GM06990 (cell line): Measurements from ENCODE around the gene PDZD2.
"Not testable (repeated sequence)": the region's sequence is repeated elsewhere in the genome, so short reads cannot be mapped to it uniquely, and the experiment has no call there.

Source experiments
- DNase-seq: peaks from one replicate; pipeline ENCODE4 v3.0.0-alpha.2; 2011; ENCODE audit not compliant: insufficient read length; ENCODE audit errors: extremely low read depth
- H3K27me3 ChIP-seq: replicated peaks from 2 replicates; pipeline ENCODE4 v1.6.0; 2011; ENCODE audit warnings: low read length; ENCODE audit not compliant: control insufficient read depth, insufficient read depth
- H3K36me3 ChIP-seq: 2 replicates; pipeline ENCODE4 v1.5.1; 2011; ENCODE audit warnings: low read length; ENCODE audit not compliant: control insufficient read depth, insufficient read depth
- H3K4me3 ChIP-seq: replicated peaks from 2 replicates; pipeline ENCODE4 v1.5.1; 2011; ENCODE audit warnings: low read depth, mild to moderate bottlenecking, control low read depth, low read length
- TF ChIP-seq, protein P1 (sequence below): IDR thresholded peaks from 2 replicates; pipeline ENCODE4 v1.5.1; 2011; ENCODE audit warnings: low read length, control low read depth, mild to moderate bottlenecking, inconsistent platforms; ENCODE audit not compliant: insufficient read depth, poor library complexity, severe bottlenecking

Gene PDZD2

DNA sequence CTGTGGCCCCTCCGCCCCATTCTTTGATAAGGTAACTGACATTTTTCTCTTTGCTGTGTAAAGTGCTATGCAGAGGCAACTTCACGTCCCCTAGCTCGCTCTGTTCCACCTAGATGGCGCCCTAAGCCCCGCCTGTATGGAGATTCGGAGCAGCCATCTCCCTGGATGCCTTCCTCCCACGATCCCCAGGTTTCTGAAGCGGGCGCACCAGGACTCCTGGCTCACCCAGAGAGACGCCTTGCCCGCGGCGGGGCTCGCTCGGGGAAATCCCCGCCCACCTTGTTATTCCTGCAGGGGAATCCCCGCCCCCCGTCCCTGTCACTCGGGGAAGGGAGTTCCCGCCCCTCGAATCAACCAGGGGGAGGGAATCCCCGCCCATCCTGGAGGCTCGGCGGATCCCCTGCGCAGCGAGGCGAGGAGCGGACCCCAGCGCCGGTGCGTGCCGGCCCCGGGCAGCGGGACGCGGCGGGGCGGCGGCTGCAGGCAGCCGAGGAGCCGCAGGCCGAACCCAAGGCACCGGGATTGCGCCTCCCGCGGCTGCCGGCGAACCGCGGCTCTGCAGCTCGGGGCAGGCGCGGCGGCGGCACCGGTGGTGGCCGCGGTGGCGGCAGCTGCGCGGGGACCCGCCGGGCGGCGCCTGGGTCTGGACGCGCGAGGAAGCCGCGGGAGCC, at the start of gene PDZD2:
Gene PDZD2, plus strand, starts transcription at position 384 of the 671 bp plus-strand sequence.
- TF ChIP-seq, protein P1, sequence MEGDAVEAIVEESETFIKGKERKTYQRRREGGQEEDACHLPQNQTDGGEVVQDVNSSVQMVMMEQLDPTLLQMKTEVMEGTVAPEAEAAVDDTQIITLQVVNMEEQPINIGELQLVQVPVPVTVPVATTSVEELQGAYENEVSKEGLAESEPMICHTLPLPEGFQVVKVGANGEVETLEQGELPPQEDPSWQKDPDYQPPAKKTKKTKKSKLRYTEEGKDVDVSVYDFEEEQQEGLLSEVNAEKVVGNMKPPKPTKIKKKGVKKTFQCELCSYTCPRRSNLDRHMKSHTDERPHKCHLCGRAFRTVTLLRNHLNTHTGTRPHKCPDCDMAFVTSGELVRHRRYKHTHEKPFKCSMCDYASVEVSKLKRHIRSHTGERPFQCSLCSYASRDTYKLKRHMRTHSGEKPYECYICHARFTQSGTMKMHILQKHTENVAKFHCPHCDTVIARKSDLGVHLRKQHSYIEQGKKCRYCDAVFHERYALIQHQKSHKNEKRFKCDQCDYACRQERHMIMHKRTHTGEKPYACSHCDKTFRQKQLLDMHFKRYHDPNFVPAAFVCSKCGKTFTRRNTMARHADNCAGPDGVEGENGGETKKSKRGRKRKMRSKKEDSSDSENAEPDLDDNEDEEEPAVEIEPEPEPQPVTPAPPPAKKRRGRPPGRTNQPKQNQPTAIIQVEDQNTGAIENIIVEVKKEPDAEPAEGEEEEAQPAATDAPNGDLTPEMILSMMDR, result peak; percentile 66
- Histone ChIP-seq H3K36me3 (no peaks in the 10 kb centered on the region), H3K4me3 (peak within 1 kb of the TSS; percentile 64), H3K27me3 (peaks cover 3% of the 10 kb centered on the region)
- DNase-seq, result peak; percentile 68

DNA sequence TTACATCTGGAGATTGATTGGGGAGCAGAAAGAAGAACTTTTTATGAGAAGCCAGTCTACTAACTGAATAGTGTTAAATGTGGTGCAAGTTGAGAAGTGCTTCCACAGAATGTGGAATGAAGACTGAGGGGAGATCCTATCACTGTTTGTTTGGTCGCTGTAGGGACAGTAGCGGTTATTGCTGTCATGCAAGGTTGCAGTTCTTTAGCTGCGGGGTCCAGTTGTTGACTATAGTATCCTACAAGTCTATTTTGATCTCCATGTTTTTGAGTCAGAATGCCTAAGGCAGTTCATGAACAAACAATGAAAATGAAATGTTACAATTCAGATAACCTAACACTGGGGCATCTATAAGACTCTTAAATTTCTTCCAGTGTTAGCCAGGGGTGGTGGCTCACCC, 45.3 kb upstream of the PDZD2 start:
- DNase-seq, result no peak
- TF ChIP-seq, protein P1, result no peak
- no peaks in the 10 kb centered on the region for H3K36me3 ChIP-seq
- H3K4me3 ChIP-seq, result no peak overlapping the region
- no peaks in the 10 kb centered on the region for H3K27me3 ChIP-seq

DNA sequence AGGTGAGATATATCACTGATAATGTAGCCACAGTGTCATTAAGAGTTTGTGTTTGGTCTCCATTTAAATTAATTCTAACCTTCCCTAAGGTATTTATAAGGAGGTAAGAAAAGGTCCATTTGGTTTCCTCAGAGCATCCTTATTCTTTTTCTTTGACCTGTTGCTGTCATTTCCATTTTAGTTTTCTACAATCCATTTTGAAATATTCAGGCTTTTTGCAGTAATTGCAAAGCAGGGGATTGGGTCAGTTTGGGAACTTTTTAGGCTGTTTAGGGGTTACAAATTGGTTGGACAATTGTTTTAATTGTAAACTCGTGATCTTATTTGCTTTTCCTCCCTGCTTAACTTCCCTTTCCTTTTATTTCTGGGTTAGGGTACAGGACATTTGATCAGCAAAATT, 42.6 kb upstream of the PDZD2 start:
- H3K4me3 ChIP-seq, result no peak overlapping the region
- H3K36me3 ChIP-seq, result no peaks in the 10 kb centered on the region
- TF ChIP-seq, protein P1, result no peak
- no peak for DNase-seq
- no peaks in the 10 kb centered on the region for H3K27me3 ChIP-seq

DNA sequence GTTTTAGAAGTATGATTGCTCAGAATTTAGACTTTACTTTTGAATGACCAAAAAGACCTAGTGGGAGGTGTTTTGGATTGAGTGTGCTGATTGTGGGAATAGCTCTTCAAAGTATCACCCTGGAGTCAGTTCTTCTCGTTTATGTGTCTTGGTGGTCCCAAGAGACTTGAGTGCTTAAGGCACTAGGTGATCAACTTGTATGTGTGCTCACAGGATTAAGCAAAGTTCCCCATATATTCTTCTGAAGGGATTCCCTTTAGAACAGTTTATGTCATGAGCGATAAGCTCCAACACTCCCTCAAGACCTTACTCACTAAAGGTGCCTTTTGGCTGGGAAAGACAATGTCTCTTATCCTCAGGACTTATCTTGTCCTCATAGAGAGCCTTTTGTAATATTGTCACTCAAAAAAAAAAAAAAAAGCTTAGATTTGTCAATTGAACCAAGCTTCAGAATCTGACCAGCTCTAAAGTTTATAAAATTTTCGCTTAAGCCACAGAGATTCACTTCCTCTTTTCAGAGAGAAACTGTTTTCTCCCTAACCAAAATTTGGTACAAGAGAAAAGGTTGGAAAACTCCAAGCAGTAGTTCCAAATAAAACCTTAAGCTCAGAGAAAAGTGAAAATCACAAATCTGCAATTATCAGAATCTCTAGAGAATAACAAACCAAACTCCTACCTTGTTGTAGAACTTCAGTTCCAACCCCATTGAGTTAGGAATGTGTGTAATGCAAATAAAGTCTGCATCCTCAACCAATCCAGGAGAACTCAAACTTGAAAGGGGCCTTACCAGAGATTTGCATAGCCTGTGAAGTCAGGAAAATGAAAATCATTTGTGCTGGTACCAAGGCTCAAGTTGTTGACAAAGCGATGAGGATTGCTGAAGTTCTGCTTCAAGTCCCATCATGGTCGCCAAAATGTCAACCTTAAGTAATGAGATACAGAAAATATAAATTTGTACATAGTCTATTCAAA, 40.0 kb upstream of the PDZD2 start:
- no peaks in the 10 kb centered on the region for H3K36me3 ChIP-seq
- DNase-seq, result no peak
- no peak overlapping the region for H3K4me3 ChIP-seq
- no peaks in the 10 kb centered on the region for H3K27me3 ChIP-seq
- TF ChIP-seq, protein P1, result no peak

DNA sequence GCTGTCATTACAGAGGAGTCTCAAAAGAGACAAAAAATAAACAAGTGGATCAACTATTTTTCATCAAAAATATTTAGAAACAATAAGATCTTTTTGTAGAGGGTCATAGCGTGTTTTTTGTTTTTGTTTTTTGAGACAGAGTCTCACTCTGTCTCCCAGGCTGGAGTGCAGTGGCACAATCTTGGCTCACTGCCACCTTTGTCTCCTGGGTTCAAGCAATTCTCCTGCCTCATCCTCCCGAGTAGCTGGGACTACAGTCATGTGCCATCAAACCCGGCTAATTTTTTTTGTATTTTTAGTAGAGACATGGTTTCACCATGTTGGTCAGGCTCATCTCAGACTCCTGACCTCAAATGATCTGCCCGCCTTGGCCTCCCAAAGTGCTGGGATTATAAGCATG, 36.6 kb upstream of the PDZD2 start:
- H3K27me3 ChIP-seq, H3K36me3 ChIP-seq, DNase-seq, H3K4me3 ChIP-seq: not testable (repeated sequence)

DNA sequence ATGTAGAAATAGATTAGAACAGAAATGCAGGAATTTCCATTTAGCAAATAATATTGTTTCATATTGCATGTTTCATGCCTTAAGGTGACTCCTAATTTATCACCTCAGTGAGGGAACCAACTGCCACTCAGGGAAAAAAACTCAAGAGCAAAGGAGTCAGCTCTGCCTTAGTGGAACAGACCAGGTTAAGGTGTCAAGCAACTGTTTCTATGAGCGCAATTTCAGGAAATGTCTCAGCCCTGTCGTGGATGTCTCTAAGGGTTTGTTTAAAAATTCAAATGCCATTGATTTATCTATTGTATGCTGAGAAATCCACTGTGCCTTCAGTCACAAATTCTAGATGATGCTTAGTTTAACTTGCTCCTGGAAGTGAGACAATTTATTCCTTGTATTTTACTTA, 34.7 kb upstream of the PDZD2 start:
- Histone ChIP-seq H3K4me3 (no peak overlapping the region), H3K36me3 (no peaks in the 10 kb centered on the region), H3K27me3 (no peaks in the 10 kb centered on the region)
- TF ChIP-seq, protein P1, result no peak
- DNase-seq, result no peak
